Stomach (tissue), 9 donors: ENCODE measurements around the gene SELENBP1. TPM values are rescaled to one million over a fixed set of nuclear protein-coding genes. Genes with fewer than 3 reads are reported as not detected.

ENCODE experiments used
- DNase-seq, 2 donors: peaks; one replicate each; pipeline versions ENCODE4 v3.0.0 to v3.0.0-alpha.2; 2013 to 2019
- H3K27ac ChIP-seq, 5 donors: fragments of 200-600 bp in 4 of 5; sonication (generic) in 4 of 5; one replicate each; pipeline ENCODE4 v1.5.1; 2013 to 2019; ENCODE audit warnings: mild to moderate bottlenecking in 1 of 5, moderate library complexity in 1 of 5
- H3K27me3 ChIP-seq, 3 donors: fragments of 200-600 bp; sonication (generic); one replicate each; pipeline ENCODE4 v1.5.1; 2017 to 2019; ENCODE audit warnings: mixed run types in 1 of 3
- H3K36me3 ChIP-seq, 4 donors: fragments of 200-600 bp; sonication (generic); 1 replicate in 3 of 4; 2 replicates in 1 of 4; pipeline ENCODE4 v1.5.1; 2016 to 2019
- H3K4me1 ChIP-seq, 4 donors: fragments of 200-600 bp; sonication (generic); one replicate each; pipeline ENCODE4 v1.5.1; 2016 to 2019
- H3K4me3 ChIP-seq, 4 donors: fragments of 200-600 bp; sonication (generic) in 3 of 4; one replicate each; pipeline ENCODE4 v1.5.1; 2016 to 2019; ENCODE audit warnings: mild to moderate bottlenecking in 1 of 4
- H3K9me3 ChIP-seq, 4 donors: fragments of 200-600 bp; sonication (generic); one replicate each; pipeline ENCODE4 v1.5.1; 2016 to 2019
- CTCF ChIP-seq, 7 experiments: fragments of 450-650 bp in 4 of 7; fragments of 200-600 bp in 3 of 7; sonication (generic) in 3 of 7; IDR thresholded peaks; one replicate each; pipeline ENCODE4 v1.5.1; 2016 to 2019; ENCODE audit warnings: antibody characterized with exemption in 7 of 7, control low read depth in 2 of 7, mild to moderate bottlenecking in 1 of 7
- EP300 ChIP-seq: sonication (generic); formaldehyde crosslinking; IDR thresholded peaks from one replicate; pipeline ENCODE4 v1.6.1; 2017; ENCODE audit warnings: antibody characterized with exemption
- POLR2A ChIP-seq, 4 donors: fragments of 450-650 bp; IDR thresholded peaks; one replicate each; pipeline ENCODE4 v1.6.1; 2016; ENCODE audit warnings: antibody characterized with exemption in 4 of 4, control low read depth in 2 of 4, mild to moderate bottlenecking in 1 of 4, moderate library complexity in 1 of 4
- POLR2AphosphoS5 ChIP-seq, 3 donors: sonication (generic); formaldehyde crosslinking; IDR thresholded peaks; one replicate each; pipeline ENCODE4 v1.6.1; 2016; ENCODE audit warnings: antibody characterized with exemption in 3 of 3
- WGBS, 5 donors: extraction: QIAGEN DNeasy Blood & Tissue Kit in 3 of 5; methylation state at CpG; one replicate each; pipeline versions ENCODE4 v1.1.5 to v1.1.7; 2013 to 2018; 5-methylcytosine and 5-hydroxymethylcytosine counted together
- intact Hi-C: fragments of 100-400 bp; cut with DNase I; formaldehyde crosslinking; loops from one replicate; pipeline ENCODE4 v1.15.1; 2023; ENCODE audit warnings: low total_unique reads
- polyA plus RNA-seq, 3 donors: library from polyadenylated mRNA; stranded (reverse); fragments of 200-250 nt; gene quantifications; one replicate each; pipeline ENCODE4 v1.2.3, GENCODE V29; 2013
- total RNA-seq, 5 donors: library from RNA; depleted of rRNA; stranded (reverse); fragments of >200 nt; gene quantifications; one replicate each; pipeline versions ENCODE4 v1.1.0 to v1.2.3, GENCODE V29; 2014 to 2016
- donor health status: healthy with polysubstance abuse.
- donor health status: Bipolar disorder and iron deficiency.
- donor health status: healthy.

The SELENBP1 gene
- total and polyA plus RNA-seq, 8 donors: 68.8 to 661 (median 175) TPM

GRCh38 chr1:151364996-151365395 lies 7.5 kb downstream of the SELENBP1 start:
- intact Hi-C loops: no loop called here

GRCh38 chr1:151362308-151363155 lies 10.0 kb downstream of the SELENBP1 start:
- H3K27ac ChIP-seq: no peak overlapping the region
- H3K9me3 ChIP-seq: peaks cover 0 to 11% (median 6%) of the 10 kb centered on the region in 4 donors
- H3K36me3 ChIP-seq: peaks cover 34 to 53% (median 52%) of the 10 kb centered on the region in 4 donors
- H3K4me1 ChIP-seq: peaks cover 0 to 11% (median 4%) of the 10 kb centered on the region in 4 donors
- intact Hi-C loops: no loop called here
- H3K27me3 ChIP-seq: no peaks in the 10 kb centered on the region
- TF ChIP-seq POLR2A (IDR thresholded peaks at IDR 0.05) (no peak), EP300 (no peak), POLR2AphosphoS5 (IDR thresholded peaks at IDR 0.05) (no peak), CTCF (IDR thresholded peaks at IDR 0.05) (no peak)
- WGBS, 5 donors: 94 to 97% (median 95%) methylated on average over 3 of the region's 3 CpGs
- DNase-seq: no peak
- no peak overlapping the region for H3K4me3 ChIP-seq

More at GRCh38 chr1:151364996-151365395, 7.5 kb downstream of the SELENBP1 start:
- DNase-seq: no peak
- Histone ChIP-seq H3K4me1 (peaks cover 17 to 35% (median 25%) of the 10 kb centered on the region in 4 donors), H3K36me3 (peaks cover 34 to 73% (median 66%) of the 10 kb centered on the region in 4 donors), H3K4me3 (no peak overlapping the region), H3K27ac (no peak overlapping the region), H3K27me3 (no peaks in the 10 kb centered on the region), H3K9me3 (peaks cover 0 to 11% (median 6%) of the 10 kb centered on the region in 4 donors)
- no peak for TF ChIP-seq POLR2AphosphoS5 (IDR thresholded peaks at IDR 0.05)
- no peak for TF ChIP-seq POLR2A (IDR thresholded peaks at IDR 0.05)
- TF ChIP-seq EP300: no peak
- no peak for TF ChIP-seq CTCF (IDR thresholded peaks at IDR 0.05)
- WGBS, 5 donors: 82 to 100% (median 93%) methylated on average over 3 to 4 of the region's 4 CpGs

- no peak overlapping the region for H3K4me3 ChIP-seq
- intact Hi-C loops: no loop called here
- H3K27ac ChIP-seq: no peak overlapping the region
- TF ChIP-seq CTCF (IDR thresholded peaks at IDR 0.05): no peak
- no peak for TF ChIP-seq EP300
- no peak for TF ChIP-seq POLR2AphosphoS5 (IDR thresholded peaks at IDR 0.05)
- TF ChIP-seq POLR2A (IDR thresholded peaks at IDR 0.05): no peak
- peaks cover 33 to 48% (median 46%) of the 10 kb centered on the region in 4 donors for H3K36me3 ChIP-seq
- DNase-seq: no peak
- H3K27me3 ChIP-seq: no peaks in the 10 kb centered on the region
- peaks cover 0 to 11% (median 6%) of the 10 kb centered on the region in 4 donors for H3K9me3 ChIP-seq
- H3K4me1 ChIP-seq: peaks cover 0 to 9% (median 2%) of the 10 kb centered on the region in 4 donors
Observed at GRCh38 chr1:151361883-151362282, 10.6 kb downstream of the SELENBP1 start.

GRCh38 chr1:151356696-151357095 lies 15.8 kb downstream of the SELENBP1 start:
- intact Hi-C loops: no loop called here
- no peak for DNase-seq
- no peak for TF ChIP-seq POLR2A (IDR thresholded peaks at IDR 0.05)

More at GRCh38 chr1:151356696-151357095, 15.8 kb downstream of the SELENBP1 start:
- Histone ChIP-seq H3K9me3 (no peaks in the 10 kb centered on the region), H3K36me3 (no peaks in the 10 kb centered on the region), H3K4me1 (no peaks in the 10 kb centered on the region), H3K27ac (no peak overlapping the region), H3K27me3 (no peaks in the 10 kb centered on the region), H3K4me3 (no peak overlapping the region)
- 48 to 64% (median 52%) methylated on average over 2 of the region's 2 CpGs for WGBS, 5 donors
